H9 (cell line): ENCODE results near the gene SH3GL2. TPM values are rescaled to one million over a fixed set of nuclear protein-coding genes. Genes with fewer than 3 reads are reported as not detected.

Experiments used
- DNase-seq: peaks from one replicate; pipeline ENCODE4 v3.0.0-alpha.2; 2017
- H2AFZ ChIP-seq: one replicate; pipeline ENCODE4 v1.6.1; 2013; ENCODE audit warnings: mild to moderate bottlenecking, low read length, control low read depth, moderate library complexity
- H2AK5ac ChIP-seq: 2 replicates; pipeline ENCODE4 v1.6.1; 2013; ENCODE audit warnings: low read length, control low read depth, mixed read lengths; ENCODE audit not compliant: insufficient read length
- H2BK120ac ChIP-seq: one replicate; pipeline ENCODE4 v1.6.1; 2013; ENCODE audit warnings: low read depth, mild to moderate bottlenecking, low read length, control low read depth, inconsistent platforms; ENCODE audit not compliant: poor library complexity, severe bottlenecking
- H2BK12ac ChIP-seq: 2 replicates; pipeline ENCODE4 v1.6.1; 2013; ENCODE audit warnings: low read length, control low read depth, mixed read lengths, low read depth; ENCODE audit not compliant: insufficient read length
- H2BK15ac ChIP-seq: 2 replicates; pipeline ENCODE4 v1.6.1; 2013; ENCODE audit warnings: low read depth, low read length, control low read depth
- H2BK20ac ChIP-seq: one replicate; pipeline ENCODE4 v1.6.1; 2013; ENCODE audit warnings: low read depth, mild to moderate bottlenecking, low read length, control low read depth, inconsistent platforms; ENCODE audit not compliant: poor library complexity, severe bottlenecking
- H2BK5ac ChIP-seq: 2 replicates; pipeline ENCODE4 v1.6.1; 2013; ENCODE audit warnings: low read length, control low read depth, mixed read lengths; ENCODE audit not compliant: insufficient read length
- H3K14ac ChIP-seq: 2 replicates; pipeline ENCODE4 v1.6.1; 2013; ENCODE audit warnings: low read length, control low read depth; ENCODE audit not compliant: insufficient read depth
- H3K18ac ChIP-seq: 2 replicates; pipeline ENCODE4 v1.6.1; 2013; ENCODE audit warnings: low read depth, mild to moderate bottlenecking, mixed read lengths, low read length, control low read depth; ENCODE audit not compliant: insufficient read length
- H3K23ac ChIP-seq: 2 replicates; pipeline ENCODE4 v1.6.1; 2013; ENCODE audit warnings: low read length, control low read depth, mixed read lengths, low read depth; ENCODE audit not compliant: insufficient read length
- H3K23me2 ChIP-seq: 2 replicates; pipeline ENCODE4 v1.6.1; 2013; ENCODE audit warnings: low read depth, mild to moderate bottlenecking, mixed read lengths, low read length, control low read depth; ENCODE audit not compliant: insufficient read length, poor library complexity, severe bottlenecking
- H3K27ac ChIP-seq: 2 replicates; pipeline ENCODE4 v1.5.1; 2013; ENCODE audit warnings: low read length, control low read depth, mixed read lengths, low read depth; ENCODE audit not compliant: insufficient read length
- H3K27me3 ChIP-seq: 2 replicates; pipeline ENCODE4 v1.6.1; 2013; ENCODE audit warnings: low read length, control low read depth, inconsistent platforms; ENCODE audit not compliant: insufficient read depth
- H3K4ac ChIP-seq: 2 replicates; pipeline ENCODE4 v1.6.1; 2013; ENCODE audit warnings: low read depth, mild to moderate bottlenecking, control low read depth, inconsistent platforms, low read length, moderate library complexity
- H3K4me1 ChIP-seq: 2 replicates; pipeline ENCODE4 v1.6.1; 2013; ENCODE audit warnings: low read length, control low read depth, inconsistent platforms; ENCODE audit not compliant: insufficient read depth
- H3K4me2 ChIP-seq: 2 replicates; pipeline ENCODE4 v1.6.1; 2013; ENCODE audit warnings: low read length, control low read depth, mixed read lengths; ENCODE audit not compliant: insufficient read length, insufficient read depth
- H3K56ac ChIP-seq: 2 replicates; pipeline ENCODE4 v1.6.1; 2013; ENCODE audit warnings: low read depth, mild to moderate bottlenecking, mixed read lengths, low read length, control low read depth; ENCODE audit not compliant: insufficient read length
- H3K79me1 ChIP-seq: 2 replicates; pipeline ENCODE4 v1.6.1; 2013; ENCODE audit warnings: low read depth, mild to moderate bottlenecking, moderate library complexity, low read length, control low read depth, inconsistent platforms; ENCODE audit not compliant: insufficient read depth, poor library complexity, severe bottlenecking
- H3K79me2 ChIP-seq: 2 replicates; pipeline ENCODE4 v1.6.1; 2013; ENCODE audit warnings: low read length, control low read depth, inconsistent platforms; ENCODE audit not compliant: insufficient read depth
- H3K9ac ChIP-seq: 2 replicates; pipeline ENCODE4 v1.6.1; 2013; ENCODE audit warnings: low read length, control low read depth, mixed read lengths; ENCODE audit not compliant: insufficient read length; ENCODE audit errors: extremely low read depth
- H3K9me3 ChIP-seq: one replicate; pipeline ENCODE4 v1.6.1; 2013; ENCODE audit warnings: low read depth, low read length, inconsistent platforms; ENCODE audit not compliant: control insufficient read depth
- H3T11ph ChIP-seq: one replicate; pipeline ENCODE4 v1.6.1; 2013; ENCODE audit warnings: mild to moderate bottlenecking, low read length, control low read depth, inconsistent platforms
- H4K20me1 ChIP-seq: one replicate; pipeline ENCODE4 v1.6.1; 2013; ENCODE audit not compliant: control insufficient read depth, insufficient read length, insufficient read depth
- H4K5ac ChIP-seq: 2 replicates; pipeline ENCODE4 v1.6.1; 2013; ENCODE audit warnings: low read depth, mild to moderate bottlenecking, mixed read lengths, low read length, control low read depth; ENCODE audit not compliant: insufficient read length
- H4K8ac ChIP-seq: replicated peaks from 2 replicates; pipeline ENCODE4 v1.6.1; 2013; ENCODE audit warnings: low read length, control low read depth, mixed read lengths, low read depth; ENCODE audit not compliant: insufficient read length
- H4K91ac ChIP-seq: 2 replicates; pipeline ENCODE4 v1.6.1; 2013; ENCODE audit warnings: low read depth, mild to moderate bottlenecking, moderate library complexity, mixed read lengths, low read length, control low read depth; ENCODE audit not compliant: insufficient read length
- H3K27ac Mint-ChIP-seq, 3 experiments: 2 replicates in 2 of 3; 3 replicates in 1 of 3; pipeline ENCODE4 v1.8.0; 2020 to 2021; ENCODE audit warnings: mixed read lengths in 3 of 3, mild to moderate bottlenecking in 1 of 3, moderate library complexity in 1 of 3
- H3K27me3 Mint-ChIP-seq: 2 replicates; pipeline ENCODE4 v1.8.0; 2021; ENCODE audit warnings: low read depth, mild to moderate bottlenecking, moderate library complexity, mixed read lengths
- H3K36me3 Mint-ChIP-seq, 3 experiments: 2 replicates in 2 of 3; 3 replicates in 1 of 3; pipeline ENCODE4 v1.8.0; 2020 to 2021; ENCODE audit warnings: low read depth in 3 of 3, mixed read lengths in 3 of 3; ENCODE audit not compliant: insufficient read depth in 1 of 3
- H3K4me1 Mint-ChIP-seq, 2 experiments: 2 replicates each; pipeline ENCODE4 v1.8.0; 2020; ENCODE audit warnings: mixed read lengths in 2 of 2
- H3K4me3 Mint-ChIP-seq, 2 experiments: 2 replicates in 1 of 2; 3 replicates in 1 of 2; pipeline ENCODE4 v1.8.0; 2020 to 2021; ENCODE audit warnings: mild to moderate bottlenecking in 2 of 2, mixed read lengths in 2 of 2, moderate library complexity in 1 of 2
- H3K9me3 Mint-ChIP-seq, 2 experiments: 2 replicates in 1 of 2; 3 replicates in 1 of 2; pipeline ENCODE4 v1.8.0; 2020; ENCODE audit warnings: mild to moderate bottlenecking in 2 of 2, mixed read lengths in 2 of 2, moderate library complexity in 1 of 2
- WGBS: extraction: QIAGEN DNeasy Blood & Tissue Kit; methylation state at CpG from one replicate; pipeline ENCODE4 v1.1.7; 2013; ENCODE audit warnings: missing lambda C conversion rate, low lambda C conversion rate, mixed read lengths; ENCODE audit not compliant: insufficient read length; ENCODE audit errors: extremely low coverage; 5-methylcytosine and 5-hydroxymethylcytosine counted together
- total RNA-seq: library from RNA; stranded (reverse); gene quantifications from 2 replicates; pipeline ENCODE4 v1.2.1, GENCODE V29; 2021
- TF ChIP-seq, protein P1 (sequence below): fragments of 200-600 bp; sonication (generic); conservative IDR thresholded peaks from 3 replicates; pipeline ENCODE4 v1.8.0; 2021; ENCODE audit warnings: antibody characterized with exemption, mild to moderate bottlenecking

SH3GL2 gene
- total RNA-seq, 1 experiment from 2014 or later, result 6.5 TPM

DNA sequence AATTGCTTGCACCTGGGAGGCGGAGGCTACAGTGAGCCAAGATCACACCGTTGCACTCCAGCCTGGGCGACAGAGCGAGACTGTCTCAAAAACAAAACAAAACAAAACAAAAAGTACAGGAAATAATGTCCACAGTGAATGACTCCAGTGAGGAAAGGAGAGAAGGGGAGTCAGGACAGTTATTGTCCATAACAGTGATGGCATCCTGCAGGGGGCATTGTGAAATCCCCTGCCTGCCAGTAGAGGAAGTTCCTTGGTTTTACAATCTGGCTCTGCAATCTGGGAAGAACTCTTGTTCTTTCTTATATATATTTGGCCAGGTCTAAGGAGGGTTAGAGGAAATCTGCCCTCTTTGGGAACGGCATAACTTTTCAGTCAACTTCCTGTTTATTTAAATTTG lies 8.2 kb downstream of the SH3GL2 start:
- Histone ChIP-seq H4K5ac (no peak overlapping the region), H3K18ac (no peak overlapping the region), H3K23me2 (no peaks in the 10 kb centered on the region), H3K4me1 (peaks cover 2% of the 10 kb centered on the region; the same call in 1 of the 2 replicates), H3K27ac (no peak overlapping the region), H2BK120ac (no peak overlapping the region), H2BK20ac (no peak overlapping the region), H3K14ac (no peak overlapping the region), H3K79me2 (no peaks in the 10 kb centered on the region), H2AFZ (no peak overlapping the region), H4K91ac (no peak overlapping the region), H2BK5ac (no peak overlapping the region), H2BK15ac (no peak overlapping the region), H3K23ac (no peak overlapping the region), H2AK5ac (no peak overlapping the region), H3K56ac (no peak overlapping the region), H3K4me2 (no peak overlapping the region), H3K27me3 (no peaks in the 10 kb centered on the region), H4K8ac (no peak overlapping the region), H2BK12ac (no peak overlapping the region), H4K20me1 (no peaks in the 10 kb centered on the region), H3K9ac (no peak overlapping the region), H3K9me3 (no peaks in the 10 kb centered on the region), H3K79me1 (peaks cover 6% of the 10 kb centered on the region), H3T11ph (no peak overlapping the region), H3K4ac (no peak overlapping the region)
- Mint-ChIP-seq H3K9me3 (no peaks in the 10 kb centered on the region), H3K27me3 (no peaks in the 10 kb centered on the region), H3K27ac (no peak overlapping the region), H3K36me3 (no peaks in the 10 kb centered on the region), H3K4me1 (peaks cover 8 to 9% of the 10 kb centered on the region in 2 experiments), H3K4me3 (no peak overlapping the region)
- TF ChIP-seq, protein P1, sequence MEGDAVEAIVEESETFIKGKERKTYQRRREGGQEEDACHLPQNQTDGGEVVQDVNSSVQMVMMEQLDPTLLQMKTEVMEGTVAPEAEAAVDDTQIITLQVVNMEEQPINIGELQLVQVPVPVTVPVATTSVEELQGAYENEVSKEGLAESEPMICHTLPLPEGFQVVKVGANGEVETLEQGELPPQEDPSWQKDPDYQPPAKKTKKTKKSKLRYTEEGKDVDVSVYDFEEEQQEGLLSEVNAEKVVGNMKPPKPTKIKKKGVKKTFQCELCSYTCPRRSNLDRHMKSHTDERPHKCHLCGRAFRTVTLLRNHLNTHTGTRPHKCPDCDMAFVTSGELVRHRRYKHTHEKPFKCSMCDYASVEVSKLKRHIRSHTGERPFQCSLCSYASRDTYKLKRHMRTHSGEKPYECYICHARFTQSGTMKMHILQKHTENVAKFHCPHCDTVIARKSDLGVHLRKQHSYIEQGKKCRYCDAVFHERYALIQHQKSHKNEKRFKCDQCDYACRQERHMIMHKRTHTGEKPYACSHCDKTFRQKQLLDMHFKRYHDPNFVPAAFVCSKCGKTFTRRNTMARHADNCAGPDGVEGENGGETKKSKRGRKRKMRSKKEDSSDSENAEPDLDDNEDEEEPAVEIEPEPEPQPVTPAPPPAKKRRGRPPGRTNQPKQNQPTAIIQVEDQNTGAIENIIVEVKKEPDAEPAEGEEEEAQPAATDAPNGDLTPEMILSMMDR, result peak; percentile 40; the same call in 2 of the 3 replicates
- DNase-seq, result no peak
- WGBS, result no CpG with 5 or more reads among the region's 5 CpGs
